Head of caudate nucleus (tissue), 42 donors: ENCODE results near the gene RCE1.

Experiments used
- DNase-seq, 42 donors: peaks; one replicate each; pipeline versions ENCODE4 v3.0.0 to v3.0.0-alpha.2; 2020 to 2021; ENCODE audit warnings: mixed read lengths in 7 of 42
- intact Hi-C: fragments of 100-400 bp; cut with DNase I; formaldehyde crosslinking; loops from one replicate; pipeline ENCODE4 v1.15.0; 2022

Gene RCE1

DNA sequence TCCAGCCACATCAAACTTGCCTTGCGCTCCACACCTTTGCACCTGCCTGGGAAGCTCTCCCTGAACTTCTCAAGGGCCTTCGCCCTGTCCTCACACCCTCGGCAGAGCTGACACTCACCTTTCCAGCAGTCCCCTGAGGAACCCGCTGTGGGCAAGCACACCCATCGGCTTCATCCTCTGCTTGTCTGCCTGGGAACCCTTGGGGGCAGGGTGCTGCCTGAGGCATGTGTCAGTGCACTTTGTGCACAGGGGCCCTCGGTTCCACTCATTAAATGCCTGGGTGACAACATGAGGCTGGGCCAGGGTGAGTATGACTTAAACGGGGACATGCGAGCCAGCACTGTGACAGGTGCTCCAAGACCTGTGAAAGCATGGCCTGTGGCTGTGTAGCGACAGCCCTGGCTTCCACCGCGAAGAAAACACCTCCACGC lies 11.0 kb downstream of the RCE1 start:
- intact Hi-C loops, result no loop called here
- DNase-seq, result no peak

DNA sequence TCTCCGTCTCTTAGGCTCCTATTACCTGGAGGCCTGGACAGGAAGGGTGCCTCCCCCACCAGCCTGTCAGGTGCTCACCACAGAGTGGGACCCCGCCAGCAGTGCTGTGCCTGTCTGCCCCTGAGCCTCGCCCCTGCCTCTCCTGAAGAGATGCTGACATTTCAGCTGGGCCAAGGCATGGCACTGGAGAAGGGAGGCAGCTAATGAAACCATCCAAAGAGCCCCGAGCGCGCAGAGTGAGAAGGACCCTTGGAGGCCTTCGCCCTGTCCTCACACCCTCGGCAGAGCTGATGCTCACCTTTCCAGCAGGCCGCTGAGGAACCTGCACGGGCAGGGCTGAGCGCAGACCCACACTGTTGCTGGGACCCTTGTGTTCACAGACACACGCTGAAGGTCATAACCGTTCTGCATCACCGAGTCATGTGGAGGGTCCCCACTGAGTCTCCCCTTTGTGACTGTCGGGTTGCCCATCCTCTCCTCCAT lies 11.5 kb downstream of the RCE1 start:
- intact Hi-C loops, result loop anchor here (5.0 kb wide), 1 partner anchor 103 kb away; the partner anchor contains the start of gene PC
- DNase-seq, result no peak

DNA sequence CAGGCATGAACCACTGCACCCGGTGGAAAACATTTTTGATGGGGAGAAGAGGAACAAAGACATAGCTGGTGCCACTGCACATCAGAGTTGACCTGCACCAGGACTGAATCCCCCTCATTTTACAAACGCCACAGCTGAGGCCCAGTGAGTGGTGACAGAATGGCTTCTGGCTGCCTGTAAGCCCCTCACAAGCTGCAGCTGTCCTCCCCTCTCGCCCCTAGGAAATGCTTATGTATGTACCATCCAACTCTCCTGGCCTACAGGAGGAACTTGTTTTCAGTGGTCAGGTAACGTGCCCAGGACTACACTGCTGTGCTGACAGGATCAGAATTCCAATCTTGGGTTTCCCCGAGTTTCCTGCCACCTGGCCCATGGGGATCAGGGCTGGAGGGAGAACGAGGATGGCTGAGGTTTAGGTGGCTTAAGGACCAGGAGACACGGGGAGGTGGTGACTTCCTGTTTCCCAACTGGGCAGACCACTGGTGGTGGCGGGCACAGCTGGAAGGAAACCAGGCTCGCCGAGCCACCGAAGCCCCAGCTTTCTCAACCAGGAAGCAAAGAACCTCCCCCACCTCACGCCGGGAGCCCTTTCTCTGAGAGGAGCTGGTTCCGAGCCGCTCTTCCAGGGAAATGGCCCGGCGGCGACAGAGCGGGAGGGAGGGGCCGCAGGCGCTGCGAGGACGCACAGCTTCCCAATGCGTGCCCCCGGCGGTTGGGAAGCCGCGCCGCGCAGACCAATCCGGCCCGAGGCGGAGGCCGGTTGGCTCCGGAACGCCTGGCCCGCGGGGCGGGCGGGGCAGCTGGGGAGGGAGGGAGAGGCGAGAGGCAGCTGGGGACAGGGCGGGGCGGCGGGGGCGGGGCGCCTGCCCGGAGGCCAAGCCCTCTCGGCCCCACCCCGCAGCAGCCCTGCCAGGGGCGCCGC lies 12.6 kb downstream of the RCE1 start:
- peak; percentile 72 to 96 (median 92) for DNase-seq
- intact Hi-C loops, result loop anchor here (5.0 kb wide), 1 partner anchor 101 kb away; the partner anchor contains the start of gene PC

DNA sequence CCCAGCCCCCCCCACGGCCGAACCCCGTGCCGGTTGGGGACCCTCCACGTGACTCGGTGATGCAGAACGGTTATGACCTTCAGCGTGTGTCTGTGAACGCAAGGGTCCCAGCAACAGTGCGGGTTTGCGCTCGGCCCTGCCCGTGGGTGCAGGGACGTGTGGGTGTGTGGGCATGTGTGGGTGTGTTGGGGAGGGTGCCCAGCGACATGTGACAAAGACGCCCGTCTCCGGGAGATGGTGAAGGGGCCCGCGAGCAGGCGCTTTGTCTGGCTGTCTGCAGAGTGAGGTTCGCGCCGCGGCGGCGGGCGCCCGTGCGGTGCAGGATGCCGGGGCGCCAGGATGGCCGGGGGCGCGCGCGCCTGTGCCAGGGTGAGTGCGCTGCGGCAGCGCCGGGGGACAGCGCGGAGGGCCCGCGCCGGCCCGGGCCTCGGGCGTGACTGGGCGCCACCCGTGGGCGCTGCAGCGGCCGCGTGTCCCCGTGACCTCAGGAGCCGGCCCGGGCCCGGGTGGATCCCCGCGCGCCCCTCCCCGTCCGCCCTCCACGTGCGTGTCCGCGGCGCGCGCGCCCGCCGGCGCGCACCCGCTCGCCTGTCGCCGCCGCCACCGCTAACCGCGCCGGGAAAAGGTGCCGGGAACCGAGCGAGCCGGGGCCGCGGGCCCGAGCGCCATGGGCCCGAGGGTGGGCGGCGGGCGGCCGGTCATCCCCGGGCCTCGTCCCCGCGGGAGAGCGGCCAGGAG lies 13.4 kb downstream of the RCE1 start, which contains the start of gene LRFN4:
TSS of gene LRFN4 (plus strand) at position 569 of the 738 bp plus-strand sequence. CDS start 681 bp downstream, outside the sequence.
- intact Hi-C loops, result loop anchor here (5.0 kb wide), 1 partner anchor 101 kb away; the partner anchor contains the start of gene PC
- DNase-seq, result peak in 38 of 42 donors; percentile 29 to 83 (median 68)

DNA sequence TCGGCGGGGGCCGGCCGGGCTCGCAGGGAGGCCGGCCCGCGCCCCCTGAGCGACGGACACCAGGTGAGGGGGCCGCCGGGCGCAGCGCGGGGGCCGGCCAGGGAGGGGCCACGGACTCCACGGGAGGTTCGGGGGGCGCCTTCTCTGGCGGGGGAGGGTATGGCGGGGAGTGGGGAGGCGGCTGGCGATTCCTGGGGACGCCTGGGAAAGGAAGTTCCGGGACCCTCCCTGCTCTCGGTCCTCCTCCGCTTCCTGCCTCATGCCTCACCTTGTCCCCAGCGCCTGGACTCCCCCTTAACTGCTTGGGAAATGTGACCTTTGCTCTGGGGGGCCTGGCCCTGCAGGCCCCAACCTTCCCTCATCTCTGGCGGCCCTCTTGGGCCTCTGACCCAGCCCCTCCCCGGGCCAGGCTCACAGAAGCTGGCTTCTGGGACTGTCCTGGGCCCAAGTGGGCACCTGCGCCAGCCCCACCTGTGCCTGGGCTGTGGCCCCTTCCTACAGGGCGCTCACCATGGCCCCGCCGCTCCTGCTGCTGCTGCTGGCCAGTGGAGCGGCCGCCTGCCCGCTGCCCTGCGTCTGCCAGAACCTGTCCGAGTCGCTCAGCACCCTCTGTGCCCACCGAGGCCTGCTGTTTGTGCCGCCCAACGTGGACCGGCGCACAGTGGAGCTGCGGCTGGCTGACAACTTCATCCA lies 14.1 kb downstream of the RCE1 start:
- DNase-seq, result no peak

DNA sequence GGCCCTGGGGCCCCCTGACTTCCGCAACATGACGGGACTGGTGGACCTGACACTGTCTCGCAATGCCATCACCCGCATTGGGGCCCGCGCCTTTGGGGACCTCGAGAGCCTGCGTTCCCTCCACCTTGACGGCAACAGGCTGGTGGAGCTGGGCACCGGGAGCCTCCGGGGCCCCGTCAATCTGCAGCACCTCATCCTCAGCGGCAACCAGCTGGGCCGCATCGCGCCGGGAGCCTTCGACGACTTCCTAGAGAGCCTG lies 14.6 kb downstream of the RCE1 start:
- intact Hi-C loops, result loop anchor here (5.0 kb wide), 1 partner anchor 99 kb away; the partner anchor contains the start of gene PC

More for the DNA sequence above, 14.1 kb downstream of the RCE1 start:
- intact Hi-C loops, result loop anchor here (5.0 kb wide), 1 partner anchor 100 kb away; the partner anchor contains the start of gene PC

DNA sequence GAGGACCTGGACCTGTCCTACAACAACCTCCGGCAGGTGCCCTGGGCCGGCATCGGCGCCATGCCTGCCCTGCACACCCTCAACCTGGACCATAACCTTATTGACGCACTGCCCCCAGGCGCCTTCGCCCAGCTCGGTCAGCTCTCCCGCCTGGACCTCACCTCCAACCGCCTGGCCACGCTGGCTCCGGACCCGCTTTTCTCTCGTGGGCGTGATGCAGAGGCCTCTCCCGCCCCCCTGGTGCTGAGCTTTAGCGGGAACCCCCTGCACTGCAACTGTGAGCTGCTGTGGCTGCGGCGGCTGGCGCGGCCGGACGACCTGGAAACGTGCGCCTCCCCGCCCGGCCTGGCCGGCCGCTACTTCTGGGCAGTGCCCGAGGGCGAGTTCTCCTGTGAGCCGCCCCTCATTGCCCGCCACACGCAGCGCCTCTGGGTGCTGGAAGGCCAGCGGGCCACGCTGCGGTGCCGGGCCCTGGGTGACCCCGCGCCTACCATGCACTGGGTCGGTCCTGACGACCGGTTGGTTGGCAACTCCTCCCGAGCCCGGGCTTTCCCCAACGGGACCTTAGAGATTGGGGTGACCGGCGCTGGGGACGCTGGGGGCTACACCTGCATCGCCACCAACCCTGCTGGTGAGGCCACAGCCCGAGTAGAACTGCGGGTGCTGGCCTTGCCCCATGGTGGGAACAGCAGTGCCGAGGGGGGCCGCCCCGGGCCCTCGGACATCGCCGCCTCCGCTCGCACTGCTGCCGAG lies 15.1 kb downstream of the RCE1 start:
- no peak for DNase-seq
- intact Hi-C loops, result loop anchor here (5.0 kb wide), 1 partner anchor 99 kb away; the partner anchor contains the start of gene PC

More for the DNA sequence above, 14.6 kb downstream of the RCE1 start:
- DNase-seq, result no peak

DNA sequence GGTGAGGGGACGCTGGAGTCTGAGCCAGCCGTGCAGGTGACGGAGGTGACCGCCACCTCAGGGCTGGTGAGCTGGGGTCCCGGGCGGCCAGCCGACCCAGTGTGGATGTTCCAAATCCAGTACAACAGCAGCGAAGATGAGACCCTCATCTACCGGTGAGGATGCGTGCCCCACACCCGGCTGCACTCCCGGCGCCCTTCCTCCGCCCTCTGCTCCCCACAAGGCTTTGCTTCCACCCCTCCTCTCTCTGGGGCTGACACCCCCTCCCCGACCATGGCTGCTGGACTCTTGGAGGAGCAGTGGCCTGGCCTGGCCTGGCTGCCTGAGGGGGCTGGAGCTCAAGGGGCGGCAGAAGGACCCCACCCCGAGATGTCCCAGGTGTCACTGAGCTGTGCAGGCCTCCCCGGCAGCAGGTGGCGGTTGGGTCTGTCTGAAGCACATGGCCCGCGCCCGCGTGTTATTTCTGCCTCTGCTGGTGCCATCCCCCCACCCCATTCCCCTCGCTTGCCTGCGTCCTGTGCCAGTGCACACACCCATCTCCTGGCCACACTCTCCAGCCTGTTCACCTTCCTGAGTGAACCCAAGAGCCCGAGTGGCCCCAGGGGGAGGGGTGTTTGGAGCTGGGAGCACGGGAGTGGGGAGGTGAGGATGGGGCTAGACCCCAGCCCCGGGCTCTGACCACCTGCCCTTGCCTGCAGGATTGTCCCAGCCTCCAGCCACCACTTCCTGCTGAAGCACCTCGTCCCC lies 15.9 kb downstream of the RCE1 start:
- intact Hi-C loops, result loop anchor here (5.0 kb wide), 1 partner anchor 98 kb away; the partner anchor contains the start of gene PC
- DNase-seq, result no peak

DNA sequence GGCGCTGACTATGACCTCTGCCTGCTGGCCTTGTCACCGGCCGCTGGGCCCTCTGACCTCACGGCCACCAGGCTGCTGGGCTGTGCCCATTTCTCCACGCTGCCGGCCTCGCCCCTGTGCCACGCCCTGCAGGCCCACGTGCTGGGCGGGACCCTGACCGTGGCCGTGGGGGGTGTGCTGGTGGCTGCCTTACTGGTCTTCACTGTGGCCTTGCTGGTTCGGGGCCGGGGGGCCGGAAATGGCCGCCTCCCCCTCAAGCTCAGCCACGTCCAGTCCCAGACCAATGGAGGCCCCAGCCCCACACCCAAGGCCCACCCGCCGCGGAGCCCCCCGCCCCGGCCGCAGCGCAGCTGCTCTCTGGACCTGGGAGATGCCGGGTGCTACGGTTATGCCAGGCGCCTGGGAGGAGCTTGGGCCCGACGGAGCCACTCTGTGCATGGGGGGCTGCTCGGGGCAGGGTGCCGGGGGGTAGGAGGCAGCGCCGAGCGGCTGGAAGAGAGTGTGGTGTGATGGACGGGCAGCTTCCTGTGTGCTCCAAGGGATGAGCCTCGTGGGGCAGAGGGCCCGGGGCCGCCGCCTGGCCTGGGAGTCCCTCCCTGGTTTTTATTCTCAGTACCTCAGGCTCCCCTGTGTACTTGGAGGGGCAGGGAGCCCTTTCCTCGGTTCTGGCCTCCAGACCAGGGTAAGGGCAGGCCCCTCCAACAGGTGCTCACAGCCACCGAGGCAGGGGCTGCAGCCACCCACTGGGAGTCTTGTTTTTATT lies 16.6 kb downstream of the RCE1 start:
- intact Hi-C loops, result loop anchor here (5.0 kb wide), 1 partner anchor 97 kb away; the partner anchor contains the start of gene PC
- DNase-seq, result no peak

DNA sequence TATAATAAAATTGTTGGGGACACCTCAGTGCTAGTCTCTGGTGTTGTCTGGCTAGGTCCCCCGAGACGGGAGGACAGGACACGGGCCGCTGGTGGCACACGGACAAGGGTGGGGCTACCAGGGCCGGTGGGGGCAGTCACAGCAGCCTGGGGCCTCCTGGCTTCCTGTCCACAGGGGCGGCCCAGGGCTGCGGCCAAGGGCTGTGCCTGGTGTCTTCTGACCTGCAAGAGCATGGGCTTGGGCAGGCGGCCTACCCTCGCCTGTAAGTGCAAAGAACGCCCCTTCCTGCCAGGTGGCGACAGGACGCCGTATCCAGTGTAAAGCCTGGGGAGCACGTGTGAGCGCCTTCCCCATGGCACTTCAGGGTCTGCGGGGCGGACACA lies 17.2 kb downstream of the RCE1 start:
- no peak for DNase-seq
- intact Hi-C loops, result no loop called here

DNA sequence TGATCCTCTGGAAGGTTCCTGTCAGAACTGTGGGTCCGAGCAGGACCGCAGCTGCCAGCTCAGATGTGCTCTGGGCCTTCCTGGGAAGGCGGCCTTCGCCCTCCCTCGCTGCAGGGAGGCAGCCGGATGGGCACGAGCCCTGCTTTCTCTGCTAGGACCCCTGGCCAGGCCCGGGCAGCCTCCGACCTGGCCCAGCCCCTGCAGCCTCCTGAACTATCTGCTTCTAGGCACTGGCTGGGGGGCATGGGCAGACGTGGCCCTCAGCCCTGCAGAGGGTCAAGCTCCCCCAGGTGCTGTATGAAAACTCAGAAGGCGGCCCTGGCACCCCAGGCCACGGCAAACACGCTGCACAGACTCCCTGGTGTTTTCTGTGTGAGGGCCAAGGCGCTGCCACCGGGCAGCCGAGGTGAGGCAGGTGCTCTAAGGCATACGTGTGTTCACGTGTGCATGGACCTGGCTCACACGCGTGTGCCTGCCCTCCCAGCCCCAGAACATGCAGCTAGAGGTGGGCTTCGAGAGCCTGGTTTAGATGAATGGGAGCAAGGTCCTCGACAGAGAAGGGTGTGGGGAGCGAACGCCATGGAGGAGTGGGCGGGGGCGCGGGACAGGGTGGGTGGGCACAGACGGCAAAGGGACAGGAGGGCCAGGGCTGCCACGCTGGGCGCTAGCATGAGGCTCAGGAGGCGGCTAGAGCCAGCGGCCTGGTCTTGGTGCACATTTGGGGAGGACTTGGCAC lies 18.0 kb downstream of the RCE1 start:
- DNase-seq, result no peak
- intact Hi-C loops, result no loop called here

DNA sequence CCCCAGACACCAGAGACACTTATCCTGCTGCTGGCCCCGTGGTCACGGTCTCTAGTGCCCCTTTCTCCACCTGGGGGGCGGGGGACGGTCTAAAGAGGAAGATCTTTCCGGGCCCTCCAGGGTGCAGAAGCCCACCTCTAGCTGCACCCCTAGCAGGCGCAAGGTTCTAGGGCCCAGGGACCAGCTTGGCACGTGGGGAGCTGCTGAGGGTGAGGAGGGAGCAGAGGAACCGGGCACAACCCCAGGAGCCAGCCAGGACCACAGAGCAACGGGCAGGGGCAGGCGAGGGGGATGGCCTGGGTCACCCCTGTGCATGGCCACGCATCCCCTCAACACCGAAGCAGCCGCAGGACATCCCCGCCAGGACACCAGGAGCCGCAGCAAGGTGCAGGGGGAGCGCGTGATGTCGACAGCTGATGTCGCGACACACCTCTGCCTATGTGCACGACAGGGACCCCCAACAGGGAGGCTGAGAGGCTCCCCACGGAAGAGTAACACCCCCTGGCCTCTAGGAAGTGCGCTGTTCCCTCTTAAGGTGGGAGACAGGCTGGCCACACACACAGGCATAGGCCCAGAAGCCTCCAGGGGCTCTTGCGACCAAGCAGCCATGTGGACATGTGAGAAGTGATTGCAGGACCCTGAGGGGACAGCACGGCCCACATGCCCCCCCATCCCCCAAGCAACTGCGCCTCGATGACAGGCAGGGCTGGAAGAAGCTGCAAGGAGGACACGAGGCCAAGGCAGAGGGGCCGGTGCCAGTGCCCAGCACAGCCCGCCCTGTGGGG lies 18.7 kb downstream of the RCE1 start:
- DNase-seq, result no peak
- intact Hi-C loops, result no loop called here

DNA sequence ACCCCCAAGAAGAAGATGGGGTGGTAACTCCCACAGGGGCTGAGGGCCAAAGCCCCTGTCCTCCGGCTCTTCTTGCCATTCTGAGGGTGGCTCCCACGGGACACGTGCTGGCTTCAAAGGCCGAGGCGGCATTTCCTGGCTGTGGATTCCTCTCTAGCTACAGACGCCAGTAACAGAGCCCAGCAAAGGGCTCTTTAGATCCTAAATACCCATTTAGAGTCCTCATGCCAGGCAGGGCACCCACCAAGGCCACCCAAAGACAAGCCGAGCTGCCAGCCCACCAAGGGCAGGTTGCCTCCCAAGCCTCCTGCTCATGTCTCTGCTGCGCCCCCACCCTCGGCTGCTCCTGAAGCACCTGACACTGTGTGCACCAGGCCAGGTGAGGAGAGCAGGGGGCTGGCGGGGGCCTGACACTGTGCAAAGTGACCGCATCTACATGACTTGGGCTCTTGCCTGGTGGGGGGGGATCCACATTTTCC lies 19.4 kb downstream of the RCE1 start:
- no peak for DNase-seq
- intact Hi-C loops, result no loop called here

DNA sequence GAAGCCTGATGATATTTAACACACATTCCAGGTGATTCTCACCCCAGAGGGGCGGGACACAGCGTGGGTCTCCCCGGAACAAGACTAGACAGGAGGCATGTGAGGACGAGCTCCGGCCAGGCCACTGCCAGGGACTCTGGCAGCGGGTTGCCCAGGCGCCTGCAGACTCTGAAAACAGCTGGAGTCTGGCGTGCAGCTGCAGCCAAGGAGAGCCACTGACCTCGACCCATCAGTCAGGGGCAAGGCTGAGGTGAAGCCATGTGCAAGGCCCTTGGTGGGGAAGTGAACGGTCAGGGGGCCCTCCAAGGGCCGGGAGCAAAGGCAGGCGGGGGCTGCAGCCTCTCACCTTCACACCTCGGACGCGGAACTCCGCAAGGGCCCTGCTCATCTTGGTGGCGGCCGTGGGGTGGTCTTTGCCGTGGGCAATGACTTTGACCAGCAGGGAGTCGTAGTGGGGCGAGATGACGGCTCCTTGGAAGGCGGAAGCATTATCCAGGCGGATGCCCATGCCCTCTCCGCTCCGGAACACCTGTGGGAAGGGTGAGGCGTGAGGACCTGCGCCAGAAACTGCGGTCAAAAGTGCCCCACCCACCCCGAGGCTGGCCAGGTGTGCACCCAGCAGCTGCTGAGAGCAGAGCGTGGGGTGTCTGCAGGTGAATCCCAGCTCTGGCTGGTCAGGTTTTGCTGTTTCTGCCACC lies 20.3 kb downstream of the RCE1 start:
- no peak for DNase-seq
- intact Hi-C loops, result no loop called here
